GM19043 (cell line): ENCODE measurements around the gene PXT1.
A peak's percentile ranks its signal among the peaks of the same experiment; 100 is the strongest.
"Not testable (repeated sequence)": the region's sequence is repeated elsewhere in the genome, so short reads cannot be mapped to it uniquely, and the experiment has no call there.

Experiments used
- ATAC-seq: cut with Tn5 transposase; IDR thresholded peaks from one replicate; pipeline ENCODE4 v1.9.1; 2021; ENCODE audit warnings: low read depth; ENCODE audit not compliant: unreplicated experiment

Gene PXT1, protein sequence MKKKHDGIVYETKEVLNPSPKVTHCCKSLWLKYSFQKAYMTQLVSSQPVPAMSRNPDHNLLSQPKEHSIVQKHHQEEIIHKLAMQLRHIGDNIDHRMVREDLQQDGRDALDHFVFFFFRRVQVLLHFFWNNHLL

DNA sequence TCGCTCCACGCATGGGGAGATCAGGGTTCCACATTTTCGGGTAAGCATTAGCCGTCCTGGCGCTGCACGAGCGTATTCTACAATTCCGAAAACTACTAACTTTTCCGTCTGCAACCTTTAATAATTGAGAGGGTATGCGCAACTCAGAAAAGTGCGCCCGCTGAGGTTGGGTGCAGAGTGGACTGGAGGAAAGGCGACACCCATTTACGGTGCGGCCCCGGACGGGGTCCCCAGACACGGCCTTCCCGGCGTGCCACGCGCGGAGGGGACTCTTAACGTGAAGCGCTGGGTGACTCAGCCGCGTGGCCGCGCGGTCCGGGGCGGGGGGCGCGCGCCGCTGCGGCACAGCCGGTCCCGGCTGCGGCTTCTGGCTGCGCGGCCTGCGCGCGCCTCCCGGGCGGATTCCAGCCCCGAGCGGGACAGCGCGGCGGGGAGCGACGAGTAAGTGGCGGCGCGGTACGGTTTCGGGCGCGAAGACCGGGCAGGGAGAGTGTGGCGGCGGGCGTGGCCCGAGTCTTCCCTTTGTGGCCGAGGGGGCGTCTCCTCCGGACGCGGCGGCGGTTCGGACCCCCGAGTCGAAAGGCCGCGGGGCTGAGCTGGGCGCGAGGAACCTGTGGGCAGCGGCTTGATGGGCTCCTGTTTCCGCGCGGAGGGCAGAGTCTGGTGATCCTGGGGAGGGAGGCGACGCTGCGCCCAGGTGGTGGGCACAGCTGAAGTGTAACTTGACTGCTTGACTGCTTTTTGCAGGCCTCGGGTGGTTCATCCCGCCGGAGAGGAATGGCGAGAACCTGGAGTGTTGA, at the start of gene PXT1, which contains the start of gene KCTD20:
Gene PXT1, minus strand, starts transcription at position 184 of the 800 bp plus-strand sequence. CDS start 16,772 bp downstream, outside the sequence.
Gene KCTD20, plus strand, starts transcription at position 330 of the 800 bp plus-strand sequence. CDS start 27,098 bp downstream, outside the sequence.
- peak; percentile 77 for ATAC-seq

GRCh38 chr6:36492092-36492491, 49.4 kb upstream of the PXT1 start:
- no peak for ATAC-seq

DNA sequence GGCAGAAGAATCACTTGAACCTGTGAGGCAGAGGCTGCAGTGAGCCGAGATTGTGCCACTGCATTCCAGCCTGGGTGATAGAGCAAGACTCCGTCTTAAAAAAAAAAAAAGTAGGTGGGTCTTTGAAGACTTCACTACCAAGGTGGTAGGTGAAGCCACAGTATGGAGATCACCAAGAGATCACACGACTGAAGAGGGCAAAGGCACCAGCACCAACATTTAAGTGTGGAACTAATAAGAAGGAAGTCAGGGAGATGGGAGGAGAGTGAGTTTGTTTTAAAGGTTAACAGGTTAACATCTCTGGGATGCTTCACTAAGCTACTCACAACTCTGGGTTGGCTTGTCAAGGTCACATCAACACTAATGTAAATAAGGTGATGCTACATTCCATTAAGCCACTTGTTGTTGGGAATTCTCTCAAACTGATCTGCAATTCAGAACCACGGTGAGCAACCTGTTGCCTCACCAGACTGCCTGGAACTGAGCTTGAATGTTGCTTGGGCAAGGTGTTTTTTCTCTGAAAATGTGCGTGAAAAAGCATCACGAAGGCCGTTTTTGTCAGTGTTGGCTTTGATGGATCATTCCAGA, 48.8 kb upstream of the PXT1 start:
- no peak for ATAC-seq

DNA sequence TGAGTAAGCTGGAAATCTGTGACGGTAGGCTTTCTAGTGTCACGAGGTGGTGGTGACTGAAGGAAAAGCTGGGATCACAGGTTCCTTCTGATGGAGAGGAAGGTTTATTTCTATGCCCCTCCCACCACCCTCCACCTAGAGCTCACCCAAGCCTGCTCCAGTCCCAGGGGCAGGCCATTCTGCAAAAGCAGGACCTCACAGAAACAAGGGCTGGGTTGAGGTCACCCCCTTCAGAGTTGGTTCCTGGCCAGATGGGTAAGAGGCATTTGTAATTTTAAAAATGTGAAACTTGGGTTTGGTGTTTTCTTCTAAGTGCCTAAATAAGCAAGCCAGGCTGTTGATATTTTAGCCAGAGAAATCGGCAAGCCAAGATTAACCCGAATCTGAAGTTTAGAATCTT, 46.8 kb upstream of the PXT1 start:
- ATAC-seq, result no peak

- ATAC-seq, result no peak
Measured at GRCh38 chr6:36488221-36488620, 45.6 kb upstream of the PXT1 start.

GRCh38 chr6:36487698-36488097, 45.0 kb upstream of the PXT1 start:
- no peak for ATAC-seq

- ATAC-seq, result no peak
Measured at GRCh38 chr6:36484736-36485135, 42.1 kb upstream of the PXT1 start.

- not testable (repeated sequence) for ATAC-seq
Measured at GRCh38 chr6:36483326-36483725, 40.7 kb upstream of the PXT1 start.

DNA sequence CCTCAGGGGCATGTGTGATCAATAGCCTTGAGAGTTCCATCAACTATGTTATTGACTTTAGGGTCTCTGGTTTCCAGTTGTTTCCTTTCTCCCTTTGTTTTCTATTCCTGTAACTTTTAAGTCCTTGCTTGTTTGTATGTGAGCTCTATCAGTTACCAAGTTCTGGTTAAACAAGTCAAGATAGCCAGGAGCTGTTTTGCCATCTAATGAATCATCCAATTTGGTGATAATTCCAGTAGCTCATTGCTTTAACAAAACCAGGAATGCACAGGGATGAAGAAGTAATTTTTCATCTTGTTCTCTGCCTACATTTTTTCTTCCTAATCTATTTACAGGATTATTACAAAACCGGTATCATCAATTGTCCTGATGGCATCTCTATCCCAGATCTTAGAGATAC, 36.6 kb upstream of the PXT1 start:
- ATAC-seq, result no peak

- ATAC-seq, result no peak
Measured at GRCh38 chr6:36478051-36478526, 35.4 kb upstream of the PXT1 start.

- no peak for ATAC-seq
Measured at GRCh38 chr6:36469946-36470345, 27.3 kb upstream of the PXT1 start.

GRCh38 chr6:36469148-36469661, 26.6 kb upstream of the PXT1 start:
- ATAC-seq, result no peak

DNA sequence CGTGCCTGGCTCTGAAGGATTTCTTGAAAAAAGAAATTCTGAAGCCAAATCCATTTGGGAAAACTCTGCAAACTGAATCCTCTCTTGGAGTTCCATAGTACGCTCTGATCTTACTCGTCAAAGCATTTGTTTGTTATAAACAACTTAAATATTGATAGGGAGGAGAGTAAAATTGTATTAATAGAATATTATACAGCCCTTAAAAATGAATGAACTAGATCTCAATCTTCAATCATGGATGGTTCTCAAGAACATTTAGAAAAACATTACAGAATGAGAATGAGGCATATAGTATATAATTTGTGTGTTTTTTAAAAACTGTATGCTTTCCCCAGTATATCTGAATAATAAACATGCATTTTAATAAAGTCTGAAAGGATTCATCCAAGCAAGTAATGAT, 25.0 kb upstream of the PXT1 start:
- ATAC-seq, result no peak

DNA sequence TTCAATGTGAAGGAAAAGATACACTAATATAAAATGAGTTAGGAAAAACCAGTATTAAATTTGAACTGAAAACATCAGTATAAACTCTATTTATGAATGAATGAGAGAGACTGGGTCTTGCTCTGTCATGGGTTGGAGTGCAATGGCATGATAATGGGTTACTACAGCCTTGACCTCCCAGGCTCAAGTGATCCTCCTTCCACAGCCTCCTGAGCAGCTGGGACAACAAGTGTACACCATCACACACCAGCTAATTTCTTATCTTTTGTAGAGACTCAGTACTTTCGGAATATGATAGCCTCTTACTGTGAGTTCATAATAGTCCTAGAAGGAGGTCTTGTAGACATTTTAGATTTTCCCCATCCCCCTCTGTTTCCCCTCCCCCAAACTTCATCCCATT, 21.6 kb upstream of the PXT1 start:
- ATAC-seq, result no peak

DNA sequence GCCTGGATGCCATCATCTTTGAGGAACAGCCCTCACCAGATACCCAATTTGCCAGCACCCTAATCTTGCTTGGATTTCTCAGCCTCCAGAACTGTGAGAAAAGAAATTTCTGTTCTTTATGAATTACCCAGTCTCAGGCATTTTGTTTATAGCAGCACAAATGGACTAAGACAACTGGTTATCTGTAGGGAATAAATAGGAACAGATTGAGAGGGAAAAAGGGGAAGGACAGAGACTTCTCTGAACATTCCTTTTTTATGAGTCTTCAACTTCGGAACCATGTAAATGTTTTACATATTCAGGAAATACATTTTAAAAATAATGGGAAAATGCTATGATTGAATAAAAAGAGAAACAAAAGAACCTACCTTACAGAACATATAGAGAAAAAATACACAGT, 21.0 kb upstream of the PXT1 start:
- no peak for ATAC-seq

GRCh38 chr6:36461646-36462045, 19.0 kb upstream of the PXT1 start:
- ATAC-seq, result no peak

DNA sequence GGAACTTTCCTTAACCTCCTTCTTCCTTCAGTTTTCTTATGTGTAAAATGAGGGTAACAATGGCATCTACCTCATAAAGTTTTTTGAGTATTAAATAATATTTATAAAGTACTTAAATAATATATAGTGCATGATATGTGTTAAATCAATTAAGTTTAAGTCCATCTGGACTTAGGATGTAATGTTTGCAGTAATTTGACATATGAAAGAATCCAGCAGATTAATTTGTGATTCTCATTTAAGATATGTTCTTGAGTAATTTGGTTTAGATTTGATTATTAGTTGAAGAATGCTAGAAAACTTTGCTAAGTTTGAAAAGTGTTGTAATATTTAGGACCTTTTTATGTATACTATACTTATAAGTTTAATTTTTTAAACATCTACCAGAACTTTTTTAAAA, 18.3 kb upstream of the PXT1 start:
- ATAC-seq, result no peak

DNA sequence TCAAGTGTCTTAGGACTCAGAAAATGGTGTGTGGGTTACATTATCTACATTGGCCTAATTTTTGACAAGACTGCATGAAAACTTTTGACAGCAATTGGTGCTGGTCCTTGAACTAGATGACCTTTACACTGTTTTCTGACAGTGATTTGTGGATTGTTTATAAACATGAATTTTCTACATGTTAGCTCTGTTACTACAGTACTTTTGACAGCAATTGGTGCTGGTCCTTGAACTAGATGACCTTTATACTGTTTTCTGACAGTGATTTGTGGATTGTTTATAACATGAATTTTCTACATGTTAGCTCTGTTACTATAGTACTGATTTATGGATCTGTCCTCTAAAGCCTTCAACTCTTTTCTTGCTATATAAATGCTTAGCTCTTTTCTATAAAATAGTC, 16.8 kb upstream of the PXT1 start:
- ATAC-seq, result no peak

DNA sequence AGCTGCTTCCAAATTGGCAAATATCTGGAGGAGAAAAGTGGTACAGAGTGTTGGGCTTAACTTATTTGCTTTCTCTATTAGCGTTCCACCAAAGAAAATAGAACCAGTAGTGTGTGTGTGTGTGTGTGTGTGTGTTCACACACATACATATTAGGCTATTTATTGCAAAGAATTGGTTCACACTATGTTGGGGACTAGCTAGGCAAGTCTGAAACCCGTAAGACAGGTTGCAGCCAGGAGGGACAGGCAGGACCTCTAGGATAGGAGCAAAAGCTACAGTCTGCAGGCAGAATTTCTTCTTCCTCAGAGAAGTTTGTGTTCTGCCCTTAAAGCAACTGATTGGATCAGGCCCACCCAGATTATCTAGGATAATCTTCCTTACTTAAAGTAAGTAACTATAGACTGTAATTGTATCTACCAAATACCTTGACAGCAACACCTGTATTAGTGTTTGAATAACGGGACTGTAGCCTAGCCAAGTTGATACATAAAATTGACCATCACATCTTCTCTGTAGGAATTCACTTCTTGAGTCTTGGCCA, 12.9 kb upstream of the PXT1 start:
- ATAC-seq, result no peak

DNA sequence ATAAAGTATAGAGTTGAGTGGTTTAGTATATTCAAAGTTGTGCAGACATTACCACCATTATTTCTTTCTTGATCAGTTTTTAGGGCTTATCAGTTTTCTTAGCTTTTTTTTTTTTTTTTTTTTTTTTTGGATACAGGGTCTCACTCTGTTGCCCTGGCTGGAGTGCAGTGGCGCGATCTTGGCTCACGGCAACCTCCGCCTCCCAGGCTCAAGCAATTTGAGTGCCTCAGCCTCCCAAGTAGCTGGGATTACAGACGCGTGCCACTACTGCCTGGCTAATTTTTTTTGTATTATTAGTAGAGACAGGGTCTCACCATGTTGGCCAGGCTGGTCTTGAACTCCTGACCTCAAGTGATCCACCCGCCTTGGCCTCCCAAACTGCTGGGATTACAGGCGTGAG, 10.2 kb upstream of the PXT1 start:
- ATAC-seq, result not testable (repeated sequence)

- ATAC-seq, result not testable (repeated sequence)
Measured at GRCh38 chr6:36449173-36449572, 6.5 kb upstream of the PXT1 start.
